Measurements from ENCODE around the gene CCND3. TPM values are rescaled to one million over a fixed set of nuclear protein-coding genes. Genes with fewer than 3 reads are reported as not detected.

The CCND3 gene
- total and polyA plus RNA-seq, 2 experiments from 2014 or later = 20.0 to 43.1 TPM

GRCh38 chr6:41974281-41974825 is 32.7 kb upstream of the CCND3 start:
- H3K36me3 ChIP-seq = no peaks in the 10 kb centered on the region
- no peaks in the 10 kb centered on the region for H3K27me3 ChIP-seq
- no peaks in the 10 kb centered on the region for H3K4me1 ChIP-seq (ENCODE audit: low read depth)
- no peak overlapping the region for H3K4me3 ChIP-seq
- no peak for DNase-seq (ENCODE audit: low read depth in 1 of 2, low spot score in 1 of 2)
- no peak overlapping the region for H3K27ac ChIP-seq
- no peaks in the 10 kb centered on the region for H3K9me3 ChIP-seq (ENCODE audit: low read depth)
- TF ChIP-seq CTCF (IDR thresholded peaks at IDR 0.05; ENCODE audit: low read depth, low read length) = no peak

DNA sequence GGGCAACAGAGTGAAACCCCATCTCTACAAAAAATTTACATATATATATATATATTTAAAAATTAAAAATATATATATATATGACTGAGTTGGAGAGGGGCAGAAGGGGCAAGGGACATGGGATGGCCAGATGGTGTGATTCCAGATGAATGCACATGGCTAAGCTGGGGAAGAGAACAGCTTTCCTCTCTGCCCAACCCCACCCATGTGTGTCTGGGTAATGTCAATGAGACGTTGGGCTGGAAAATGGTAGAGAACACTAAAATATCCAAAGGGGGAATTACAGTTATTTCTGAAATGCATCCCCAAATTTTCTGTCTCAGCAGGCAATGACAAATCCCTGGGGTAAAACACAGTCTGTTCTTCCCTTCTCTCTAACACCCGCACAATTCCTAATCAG is 31.2 kb upstream of the CCND3 start:
- DNase-seq (ENCODE audit: low read depth in 1 of 2, low spot score in 1 of 2) = no peak
- H3K27me3 ChIP-seq = no peaks in the 10 kb centered on the region
- TF ChIP-seq CTCF (IDR thresholded peaks at IDR 0.05; ENCODE audit: low read depth, low read length) = no peak
- H3K4me1 ChIP-seq (ENCODE audit: low read depth) = no peaks in the 10 kb centered on the region
- no peak overlapping the region for H3K4me3 ChIP-seq
- no peak overlapping the region for H3K27ac ChIP-seq
- no peaks in the 10 kb centered on the region for H3K36me3 ChIP-seq
- no peaks in the 10 kb centered on the region for H3K9me3 ChIP-seq (ENCODE audit: low read depth)

DNA sequence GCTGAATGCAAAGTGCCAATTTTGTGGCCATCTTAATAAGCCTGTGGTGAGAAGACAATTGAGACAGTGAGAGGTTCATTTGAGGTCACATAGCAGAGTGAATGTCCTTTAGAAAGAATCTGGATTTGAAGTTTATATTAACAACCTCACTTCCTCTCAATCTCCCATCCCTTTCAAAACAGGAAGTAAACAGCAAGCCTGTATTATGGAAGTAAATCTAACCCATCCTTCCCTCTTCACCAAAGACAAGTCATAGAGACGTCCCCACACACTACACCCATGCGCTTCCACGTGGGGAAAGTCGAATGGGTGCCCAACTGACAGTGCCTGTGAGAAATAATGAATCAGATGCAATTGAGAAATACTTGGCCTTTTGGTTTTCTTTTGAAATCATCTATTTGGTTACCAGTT is 28.8 kb upstream of the CCND3 start:
- TF ChIP-seq CTCF (IDR thresholded peaks at IDR 0.05; ENCODE audit: low read depth, low read length) = no peak
- H3K27me3 ChIP-seq = no peaks in the 10 kb centered on the region
- peak in 1 of 2 donors; percentile 67 for DNase-seq (ENCODE audit: low read depth in 1 of 2, low spot score in 1 of 2)

GRCh38 chr6:41967312-41968287 is 26.0 kb upstream of the CCND3 start:
- no peaks in the 10 kb centered on the region for H3K27me3 ChIP-seq
- no peak overlapping the region for H3K4me3 ChIP-seq
- TF ChIP-seq CTCF (IDR thresholded peaks at IDR 0.05; ENCODE audit: low read depth, low read length) = no peak
- H3K27ac ChIP-seq = no peak overlapping the region
- H3K36me3 ChIP-seq = no peaks in the 10 kb centered on the region
- DNase-seq (ENCODE audit: low read depth in 1 of 2, low spot score in 1 of 2) = peak in 1 of 2 donors; percentile 47
- H3K9me3 ChIP-seq (ENCODE audit: low read depth) = no peaks in the 10 kb centered on the region
- H3K4me1 ChIP-seq (ENCODE audit: low read depth) = no peaks in the 10 kb centered on the region

More for the DNA sequence above, 28.8 kb upstream of the CCND3 start:
- Histone ChIP-seq H3K9me3 (ENCODE audit: low read depth) (no peaks in the 10 kb centered on the region), H3K36me3 (no peaks in the 10 kb centered on the region), H3K4me3 (no peak overlapping the region), H3K27ac (no peak overlapping the region), H3K4me1 (ENCODE audit: low read depth) (no peaks in the 10 kb centered on the region)

- H3K4me3 ChIP-seq = no peak overlapping the region
- H3K27me3 ChIP-seq = no peaks in the 10 kb centered on the region
- H3K27ac ChIP-seq = no peak overlapping the region
- no peak for TF ChIP-seq CTCF (IDR thresholded peaks at IDR 0.05; ENCODE audit: low read depth, low read length)
- H3K4me1 ChIP-seq (ENCODE audit: low read depth) = no peaks in the 10 kb centered on the region
- H3K9me3 ChIP-seq (ENCODE audit: low read depth) = no peaks in the 10 kb centered on the region
- H3K36me3 ChIP-seq = no peaks in the 10 kb centered on the region
- peak in 1 of 2 donors; percentile 65 for DNase-seq (ENCODE audit: low read depth in 1 of 2, low spot score in 1 of 2)
Measured at GRCh38 chr6:41966961-41967311, 25.3 kb upstream of the CCND3 start.
